NCI-H2196 (cell line): ENCODE data around the gene OR56A5.

ENCODE experiments used
- DNase-seq: peaks from one replicate; lab custom pipeline; 2025; ENCODE audit not compliant: unreplicated experiment; lab: John Stamatoyannopoulos, UW

The OR56A5 gene

GRCh38 chr11:5933116-5933515 is 35.2 kb downstream of the OR56A5 start:
- no peak for DNase-seq

DNA sequence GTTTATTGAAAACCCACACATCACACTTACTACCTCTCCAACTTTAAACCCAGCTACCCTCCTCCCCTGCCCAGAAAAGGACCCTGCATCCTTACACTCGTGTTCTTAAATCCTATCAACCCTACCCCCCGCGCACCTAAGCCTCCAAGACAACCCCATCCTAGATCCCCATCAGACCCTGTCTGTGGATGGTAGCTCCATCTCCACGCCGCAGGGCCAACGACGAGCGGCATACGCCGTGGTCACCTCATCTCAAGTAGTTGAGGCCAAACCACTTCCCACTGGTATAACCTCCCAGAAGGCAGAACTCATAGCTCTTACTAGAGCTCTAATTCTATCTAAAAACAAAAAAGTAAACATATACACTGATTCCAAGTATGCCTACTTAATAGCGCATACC is 35.6 kb downstream of the OR56A5 start:
- no peak for DNase-seq

GRCh38 chr11:5931061-5931460 is 37.2 kb downstream of the OR56A5 start:
- no peak for DNase-seq

DNA sequence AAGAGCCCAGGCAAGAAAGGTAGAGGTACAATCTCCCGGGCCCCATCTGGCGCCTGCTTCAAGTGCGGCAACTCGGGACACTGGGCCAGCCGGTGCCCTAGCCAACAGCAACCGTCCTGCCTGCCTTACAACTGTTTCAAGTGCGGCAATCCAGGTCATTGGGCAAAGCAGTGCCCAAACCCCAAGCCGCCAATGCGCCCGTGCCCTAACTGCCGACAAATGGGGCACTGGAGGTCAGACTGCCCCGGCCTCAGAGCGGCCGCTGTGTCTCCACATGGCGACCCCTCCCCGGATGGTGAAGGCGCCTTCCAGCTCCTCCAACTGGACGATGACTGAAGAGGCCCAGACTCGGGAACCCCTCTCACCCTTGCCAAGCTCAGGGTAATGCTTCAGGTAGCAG is 37.7 kb downstream of the OR56A5 start:
- no peak for DNase-seq

- DNase-seq: no peak
These were observed 38.5 kb downstream of the OR56A5 start for GRCh38 chr11:5929571-5930368.

GRCh38 chr11:5928811-5929210 is 39.5 kb downstream of the OR56A5 start:
- no peak for DNase-seq

GRCh38 chr11:5928271-5928670 is 40.0 kb downstream of the OR56A5 start:
- no peak for DNase-seq

DNA sequence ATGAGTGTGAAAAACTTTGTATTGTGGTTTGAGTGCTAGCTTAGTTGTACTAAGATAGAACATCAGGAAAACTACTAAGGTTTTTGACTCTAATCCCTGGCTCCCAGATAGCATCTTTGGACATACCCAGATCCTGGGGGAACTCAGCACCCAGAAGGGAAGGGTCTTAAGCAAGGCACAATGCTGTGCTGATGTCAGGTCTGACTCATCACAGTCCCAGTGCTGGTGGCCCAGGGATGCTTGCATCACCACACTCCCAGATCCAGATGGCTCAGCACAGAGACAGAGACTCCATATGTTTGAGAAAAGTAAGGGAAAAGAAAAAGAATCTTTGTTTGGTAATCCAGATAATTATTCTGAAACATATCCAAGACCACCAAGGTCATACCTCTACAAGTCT is 44.5 kb downstream of the OR56A5 start:
- DNase-seq: no peak

DNA sequence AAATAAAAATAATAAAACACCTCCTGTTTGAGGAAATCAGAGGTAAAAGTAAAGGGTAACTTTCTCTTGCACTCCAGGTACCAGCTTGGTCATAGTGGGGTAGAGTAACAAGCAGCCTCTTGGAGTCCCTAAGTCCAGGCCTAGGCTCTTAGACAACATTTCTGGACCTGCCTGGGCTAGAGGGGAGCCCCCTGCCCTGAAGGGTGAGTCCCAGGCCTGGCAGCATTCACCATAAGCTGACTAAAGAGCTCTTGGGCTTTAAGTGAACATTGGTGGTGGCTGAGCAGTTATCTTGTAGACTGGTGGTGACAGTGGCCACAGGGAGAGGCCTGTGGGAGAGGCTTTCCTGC is 44.9 kb downstream of the OR56A5 start:
- DNase-seq: no peak

- no peak for DNase-seq
These were observed 45.4 kb downstream of the OR56A5 start for GRCh38 chr11:5922749-5923426.
